ENCODE data around the gene DAZAP2. TPM values are rescaled to one million over a fixed set of nuclear protein-coding genes. Genes with fewer than 3 reads are reported as not detected.

DAZAP2 gene, protein sequence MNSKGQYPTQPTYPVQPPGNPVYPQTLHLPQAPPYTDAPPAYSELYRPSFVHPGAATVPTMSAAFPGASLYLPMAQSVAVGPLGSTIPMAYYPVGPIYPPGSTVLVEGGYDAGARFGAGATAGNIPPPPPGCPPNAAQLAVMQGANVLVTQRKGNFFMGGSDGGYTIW
- 125 and 183 TPM in 2 replicates for total RNA-seq

DNA sequence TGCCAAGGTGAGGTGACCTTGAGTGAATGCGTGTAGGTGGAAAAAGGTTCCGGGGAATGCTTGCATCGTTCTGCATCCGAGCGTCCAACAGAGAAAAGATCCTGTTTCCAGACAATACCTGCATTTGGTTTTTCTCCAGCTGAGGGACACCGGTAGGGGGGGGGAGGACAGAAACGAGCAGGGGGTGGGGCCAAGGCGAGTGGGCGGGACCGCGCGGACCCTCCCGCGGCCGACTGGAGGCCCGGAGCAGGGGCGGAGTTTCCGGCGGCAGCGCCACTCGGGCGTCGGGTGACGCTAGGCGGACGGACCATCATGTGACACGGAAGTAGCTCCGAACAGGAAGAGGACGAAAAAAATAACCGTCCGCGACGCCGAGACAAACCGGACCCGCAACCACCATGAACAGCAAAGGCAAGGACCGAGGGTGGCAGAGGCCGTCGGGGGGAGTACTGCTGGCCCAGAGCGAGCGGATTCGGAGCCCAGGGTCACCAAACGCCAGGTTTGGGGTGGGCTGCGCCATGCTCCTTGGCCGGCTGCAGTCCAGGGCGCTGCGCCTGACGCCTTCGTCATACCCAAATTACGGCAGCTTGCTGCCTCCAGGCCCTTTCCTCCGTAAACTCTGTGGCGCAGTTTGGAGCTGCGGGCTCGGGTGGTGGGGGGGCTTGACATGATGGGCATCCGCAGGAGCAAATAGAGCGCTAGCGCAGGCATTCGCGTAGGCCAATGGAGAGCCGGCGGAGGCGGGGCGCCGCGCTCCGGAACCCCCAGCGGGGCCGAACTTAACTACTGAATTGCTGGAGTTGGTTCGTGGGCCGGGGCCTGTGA, at the start of gene DAZAP2:
Gene DAZAP2 (plus strand): TSS at position 317 of the 825 bp plus-strand sequence. CDS start 82 bp downstream, at position 399.

DNA sequence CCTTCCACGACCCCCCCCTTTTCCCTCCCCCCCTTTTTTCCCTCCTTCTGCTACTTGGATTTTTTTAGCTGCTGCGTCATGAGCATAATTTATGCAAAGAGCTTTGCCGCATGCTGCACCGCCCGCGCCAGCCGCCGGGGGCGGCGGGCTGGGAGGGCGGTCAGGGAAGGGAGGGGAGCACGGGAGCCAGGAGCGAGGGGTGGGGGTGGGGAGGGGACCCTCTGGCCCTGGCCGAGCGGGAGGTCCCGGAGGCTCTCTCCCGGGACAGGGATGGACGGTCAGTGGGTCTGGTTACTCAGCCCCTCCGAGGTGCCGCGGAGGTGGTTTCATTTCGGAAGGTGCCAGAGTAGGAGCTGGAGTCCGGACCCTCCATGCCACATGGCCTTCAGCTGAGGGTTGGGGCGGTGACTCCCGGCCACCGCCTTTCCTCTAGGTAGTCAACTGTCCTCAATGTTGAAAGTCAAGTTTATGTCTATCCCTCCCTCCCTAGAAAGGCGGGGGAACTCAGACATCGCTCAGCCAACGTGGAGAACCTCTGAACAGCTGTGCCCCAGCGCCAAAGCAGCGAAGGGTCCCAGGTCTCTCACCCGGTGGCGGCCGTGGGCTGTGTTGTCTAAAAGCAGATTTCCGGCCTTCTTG, 20.5 kb upstream of the DAZAP2 start, which contains the start of gene POU6F1:
Gene POU6F1 (minus strand): TSS at position 95 of the 639 bp plus-strand sequence. CDS start 11,226 bp downstream, outside the sequence.

DNA sequence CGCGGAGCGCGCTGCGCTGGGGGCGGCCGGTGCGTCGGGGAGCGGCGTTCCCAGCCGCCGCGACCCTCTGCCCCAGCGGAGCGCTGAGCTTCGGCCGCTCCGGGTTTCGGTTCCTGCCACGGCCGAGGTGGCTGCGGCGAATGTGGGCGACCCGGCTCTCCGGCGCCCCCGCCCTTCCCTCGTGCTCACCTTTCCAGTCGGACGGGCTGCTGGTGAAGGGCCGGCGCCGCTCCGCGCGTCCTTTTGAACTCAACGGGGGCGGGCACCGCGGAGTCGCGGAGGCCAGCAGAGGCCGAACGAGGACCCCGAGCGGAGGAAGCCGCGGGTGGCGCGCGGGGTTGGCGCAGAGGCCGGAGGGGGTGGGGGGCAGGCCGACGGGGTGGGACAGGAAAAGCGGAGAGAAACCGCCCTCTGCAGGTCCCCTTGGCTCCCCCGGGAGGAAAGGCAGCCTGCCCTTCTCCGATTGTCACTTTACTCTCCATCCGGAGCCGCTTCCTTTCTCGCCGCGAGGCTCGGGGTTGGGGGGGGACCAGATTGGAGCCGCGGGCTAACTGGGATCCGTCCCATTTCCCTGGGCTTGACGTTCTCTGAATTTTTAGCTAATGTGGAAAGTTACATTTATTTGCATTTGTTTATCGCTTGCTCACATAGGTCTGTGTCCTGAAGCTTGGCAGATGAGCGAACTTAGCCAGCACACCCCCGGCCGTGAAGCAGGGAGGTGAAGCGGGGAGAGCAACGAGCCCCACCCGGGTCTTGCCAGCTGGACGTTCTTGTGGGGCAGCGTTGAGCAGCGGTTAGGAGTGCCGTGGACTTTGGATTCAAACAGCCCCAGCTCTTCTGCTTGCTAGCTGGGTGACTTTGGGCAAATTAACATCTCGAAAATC, 31.7 kb downstream of the DAZAP2 start, which contains the start of gene SMAGP:
Gene SMAGP (minus strand): TSS at position 349 of the 884 bp plus-strand sequence. CDS start 1,137 bp downstream, outside the sequence.

Other genes starting within 250 kb of the DAZAP2 start
- gene SLC11A2, start 212.4 kb upstream of the DAZAP2 start, total RNA-seq, result 53.2 and 58.2 TPM in 2 replicates
- 32.6 and 39.6 TPM in 2 replicates for gene LETMD1, start 190.5 kb upstream of the DAZAP2 start, total RNA-seq
- gene CSRNP2, start 155.2 kb upstream of the DAZAP2 start, total RNA-seq, result 31.9 and 37.9 TPM in 2 replicates
- gene TFCP2, start 65.7 kb upstream of the DAZAP2 start, total RNA-seq, result 12.9 TPM in 2 replicates
- gene POU6F1, start 20.8 kb upstream of the DAZAP2 start, total RNA-seq, result 1.5 and 2.6 TPM in 2 replicates
- gene SMAGP, start 31.6 kb downstream of the DAZAP2 start, total RNA-seq, result 22.8 and 23.1 TPM in 2 replicates
- not detected in 2 replicates for gene BIN2, start 85.3 kb downstream of the DAZAP2 start, total RNA-seq
- gene CELA1, start 107.9 kb downstream of the DAZAP2 start, total RNA-seq, result not detected in 2 replicates
- 58.3 and 72.1 TPM in 2 replicates for gene GALNT6, start 152.6 kb downstream of the DAZAP2 start, total RNA-seq
- 5.2 and 5.5 TPM in 2 replicates for gene SLC4A8, start 186.0 kb downstream of the DAZAP2 start, total RNA-seq